ENCODE results near the gene RNF14. TPM values are rescaled to one million over a fixed set of nuclear protein-coding genes. Genes with fewer than 3 reads are reported as not detected.
A peak's percentile ranks its signal among the peaks of the same experiment; 100 is the strongest.

RNF14 gene
- total and polyA plus RNA-seq, 2 of the 8 experiments (the other 6 are each of a cell fraction or from before 2014, with no cell fraction given) = 4.7 to 20.2 TPM

DNA sequence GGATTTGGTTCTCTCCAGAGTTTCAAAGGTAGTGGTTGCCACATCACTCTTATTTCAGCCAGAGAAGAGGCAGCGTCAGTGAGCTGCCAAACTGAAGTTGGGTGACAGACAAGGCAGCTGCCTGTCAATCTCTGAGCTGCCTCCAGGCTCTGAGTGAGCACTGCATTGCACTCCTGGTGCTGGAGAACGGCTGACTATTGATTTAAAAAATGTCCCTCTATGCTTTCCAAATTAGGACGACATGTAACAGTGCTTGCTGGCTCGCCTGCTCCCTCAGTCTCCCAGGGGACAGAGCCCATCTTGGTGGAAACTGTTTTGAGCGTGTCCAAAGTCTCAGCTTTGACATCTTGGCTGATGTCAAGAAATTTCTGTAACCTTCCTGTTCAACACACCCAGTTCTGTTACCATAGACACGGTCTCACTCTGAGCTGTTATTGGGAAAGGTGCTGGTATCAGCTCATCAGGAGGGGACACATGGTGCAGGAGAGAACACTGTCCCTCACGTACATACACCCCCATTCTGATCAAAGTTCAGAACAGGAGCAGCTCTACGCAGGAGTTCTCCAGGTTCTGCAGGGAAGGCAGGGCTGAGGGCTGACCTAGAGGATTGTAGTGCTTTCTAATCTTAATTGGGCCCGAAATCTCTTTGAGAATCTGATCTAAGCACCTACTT lies 26.6 kb upstream of the RNF14 start:
- Histone ChIP-seq H2BK120ac (replicated peaks; ENCODE audit: low read depth, low read length) (no peak overlapping the region), H3K79me1 (ENCODE audit: low read depth, low read length) (no peaks in the 10 kb centered on the region), H4K5ac (ENCODE audit: insufficient read length, low read depth, low read length) (no peak overlapping the region), H2BK5ac (ENCODE audit: low read depth, low read length) (no peak overlapping the region), H3K14ac (ENCODE audit: insufficient read length) (no peak overlapping the region), H3K4ac (replicated peaks; ENCODE audit: insufficient read length, low read depth, low read length) (no peak overlapping the region), H3K79me2 (ENCODE audit: control insufficient read depth in 1 of 2, insufficient read depth in 2 of 2, low read length in 2 of 2) (no peaks in the 10 kb centered on the region), H2BK20ac (ENCODE audit: low read length) (no peak overlapping the region), H3K4me1 (replicated peaks in 1 of 4; ENCODE audit: control insufficient read depth in 3 of 4, insufficient read depth in 4 of 4, low read length in 3 of 4) (peaks cover 0 to 10% (median 7%) of the 10 kb centered on the region in 4 experiments; a peak in 5 of 7 replicates), H3K18ac (ENCODE audit: extremely low read depth, low read length) (no peak overlapping the region), H3K56ac (replicated peaks; ENCODE audit: insufficient read length, low read depth, low read length) (no peak overlapping the region), H3K9me3 (ENCODE audit: insufficient read depth in 2 of 2, low read depth in 1 of 2, low read length in 1 of 2) (no peaks in the 10 kb centered on the region), H2BK15ac (ENCODE audit: low read length) (no peak overlapping the region), H3K27ac (ENCODE audit: low read depth, low read length) (no peak overlapping the region), H3K9ac (replicated peaks in 1 of 4; ENCODE audit: extremely low read depth in 1 of 4, low read depth in 3 of 4, low read length in 3 of 4) (no peak overlapping the region), H3K4me2 (ENCODE audit: insufficient read depth in 1 of 2, low read depth in 2 of 2, low read length in 2 of 2) (no peak overlapping the region), H4K20me1 (replicated peaks in 1 of 2; ENCODE audit: control insufficient read depth in 1 of 2, insufficient read depth in 2 of 2, low read length in 2 of 2) (peaks cover 0 to 2% of the 10 kb centered on the region in 2 experiments), H2AK5ac (ENCODE audit: low read depth, low read length) (no peak overlapping the region), H3K36me3 (ENCODE audit: control insufficient read depth in 2 of 4, insufficient read depth in 4 of 4, low read length in 3 of 4) (peaks cover 5 to 23% (median 16%) of the 10 kb centered on the region in 4 experiments; a peak in 5 of 8 replicates), H3K4me3 (ENCODE audit: extremely low read depth in 1 of 4, insufficient read depth in 2 of 4, low read depth in 3 of 4, low read length in 4 of 4) (no peak overlapping the region), H4K8ac (ENCODE audit: extremely low read depth, insufficient read depth, low read length) (no peak overlapping the region; the same call in 1 of the 2 replicates), H2BK12ac (ENCODE audit: low read depth, low read length) (no peak overlapping the region), H3K23me2 (ENCODE audit: low read depth, low read length) (no peaks in the 10 kb centered on the region), H4K91ac (replicated peaks; ENCODE audit: insufficient read length, low read length) (no peak overlapping the region), H3K27me3 (replicated peaks in 1 of 4; ENCODE audit: control insufficient read depth in 3 of 4, extremely low read depth in 1 of 4, insufficient read depth in 3 of 4, low read length in 3 of 4) (no peaks in the 10 kb centered on the region; a peak in 1 of 7 replicates), H2AFZ (ENCODE audit: low read length) (no peak overlapping the region), H3K23ac (ENCODE audit: insufficient read length) (no peak overlapping the region)
- CTCF ChIA-PET (ENCODE audit: partially characterized antibody) = interaction anchor here (1.4 to 20.8 kb wide), 8 partner anchors 12 to 279 kb away, joined by 3 to 324 read pairs (median 14); partner anchors contain the start of gene PCDH12
- 81% methylated on average over 9 of the region's 9 CpGs; no CpG with 5 or more reads in 1 of the 2 experiments for WGBS, 2 experiments (ENCODE audit: extremely low coverage in 1 of 2, insufficient coverage in 1 of 2, insufficient read length in 1 of 2, insufficient replicate concordance in 2 of 2, low coverage in 1 of 2, low lambda C conversion rate in 2 of 2, missing lambda C conversion rate in 1 of 2)
- DNase-seq (ENCODE audit: low read depth in 1 of 2, low spot score in 2 of 2) (no peak), FAIRE-seq (no peak)
- TF ChIP-seq POLR2A (IDR thresholded peaks at IDR 0.05; ENCODE audit: control extremely low read depth in 1 of 2, low read depth in 2 of 2, low read length in 2 of 2) = 0 out of 3 replicates have a peak, but pooled peaks of 1 of the 2 experiments have one; percentile 20
- TF ChIP-seq RNF2 (IDR thresholded peaks at IDR 0.05; ENCODE audit: borderline replicate concordance, low read depth, low read length, missing control alignments, poor library complexity, severe bottlenecking) = no peak
- POLR2A ChIA-PET (ENCODE audit: partially characterized antibody) = interaction anchor here (0.7 to 9.2 kb wide), 9 partner anchors 9 to 70 kb away, joined by 3 to 121 read pairs (median 5); partner anchors contain the start of genes DELE1, GNPDA1, PCDH12 and RNF14

Data from H1 (cell line).